HG03025 (cell line): ENCODE measurements around the gene SLC18A2.
"Not testable (repeated sequence)": the region's sequence is repeated elsewhere in the genome, so short reads cannot be mapped to it uniquely, and the experiment has no call there.

Source experiments
- ATAC-seq: cut with Tn5 transposase; IDR thresholded peaks from one replicate; pipeline ENCODE4 v1.9.1; 2021; ENCODE audit warnings: mild to moderate bottlenecking, moderate library complexity; ENCODE audit not compliant: unreplicated experiment, low FRiP score

The SLC18A2 gene

DNA sequence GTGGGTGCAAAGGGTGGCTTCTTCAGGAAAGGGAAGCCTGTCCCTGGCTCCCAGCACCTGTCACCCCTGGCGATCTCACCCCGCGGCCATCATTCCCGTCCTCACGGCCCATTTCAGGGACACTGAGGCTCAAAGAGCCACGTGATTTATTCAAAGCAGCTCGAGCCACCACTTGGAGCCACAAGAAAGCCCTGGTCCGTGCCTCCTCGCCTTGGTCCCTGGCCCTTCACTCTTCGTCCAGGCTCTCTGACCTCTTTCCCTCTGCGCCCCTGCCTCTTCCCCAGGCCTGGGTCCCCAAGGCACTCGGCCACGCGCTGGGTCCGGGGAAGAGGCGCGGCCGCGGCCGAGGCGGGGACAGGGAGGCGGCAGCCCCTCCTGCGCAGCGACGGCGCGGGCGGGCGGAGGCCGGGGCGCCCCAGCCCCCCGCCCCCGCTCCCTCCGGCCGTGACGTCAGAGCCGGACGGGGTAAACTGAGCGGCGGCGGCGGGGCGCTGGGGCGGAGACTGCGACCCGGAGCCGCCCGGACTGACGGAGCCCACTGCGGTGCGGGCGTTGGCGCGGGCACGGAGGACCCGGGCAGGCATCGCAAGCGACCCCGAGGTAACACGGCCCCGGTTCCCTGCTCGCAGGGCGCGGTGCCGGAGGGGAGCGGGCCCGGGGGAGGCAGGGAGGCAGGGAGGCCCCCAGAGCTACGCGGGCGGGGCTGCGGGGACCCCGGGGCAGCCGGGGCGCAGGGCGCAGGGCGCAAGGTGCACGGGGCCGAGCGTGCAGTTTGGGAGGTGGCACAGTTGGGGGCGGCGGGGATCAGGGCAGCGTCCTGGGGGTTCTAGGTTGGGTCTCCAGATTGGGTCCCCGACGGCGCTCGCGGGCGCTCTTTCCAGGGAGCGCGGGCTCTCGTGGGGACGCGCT, at the start of gene SLC18A2:
SLC18A2 (plus strand) TSS at position 494 of the 909 bp plus-strand sequence. CDS start 580 bp downstream, outside the sequence.
- no peak for ATAC-seq

DNA sequence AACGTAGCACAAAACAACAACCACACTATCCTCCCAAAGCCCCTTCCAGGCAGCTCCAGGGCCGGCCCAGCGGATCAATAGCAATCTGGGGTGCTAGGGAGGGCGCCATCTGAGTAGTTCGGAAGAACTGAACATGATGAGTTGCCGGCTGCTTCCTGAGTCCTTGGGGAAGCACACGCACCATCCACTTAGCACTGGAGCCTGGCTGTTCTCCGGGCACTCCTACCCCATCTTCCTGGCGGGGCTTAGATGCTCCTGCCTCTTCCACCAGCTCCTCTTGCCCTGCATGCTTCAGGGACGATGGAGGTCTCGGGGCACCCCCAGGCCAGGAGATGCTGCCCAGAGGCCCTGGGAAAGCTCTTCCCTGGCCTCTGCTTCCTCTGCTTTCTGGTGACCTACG, 43.7 kb upstream of the SLC18A2 start, which contains the start of gene KCNK18:
KCNK18 (plus strand) TSS at position 301 of the 400 bp plus-strand sequence; CDS start at position 301, 0 bp downstream.
- ATAC-seq: no peak

DNA sequence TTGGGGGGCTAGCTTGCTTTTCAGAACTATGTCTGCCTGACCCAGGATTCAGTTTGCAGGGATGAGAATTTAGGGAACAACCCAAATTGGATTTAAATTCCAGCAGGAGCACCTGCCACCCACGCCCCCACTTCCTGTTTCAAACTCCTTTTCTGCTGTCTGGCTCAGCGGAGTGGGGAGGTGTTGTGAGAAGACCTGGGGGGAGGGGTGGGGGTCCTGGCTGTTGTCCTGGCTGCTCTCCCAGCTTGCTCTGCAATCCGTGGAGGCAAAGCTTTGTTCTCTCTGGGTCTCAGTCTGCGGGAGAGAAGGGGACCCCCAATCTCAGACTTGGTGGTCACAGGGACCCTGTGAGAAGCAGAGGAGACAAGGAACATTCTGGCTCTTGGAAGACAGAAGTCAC, 42.8 kb upstream of the SLC18A2 start:
- ATAC-seq: no peak

DNA sequence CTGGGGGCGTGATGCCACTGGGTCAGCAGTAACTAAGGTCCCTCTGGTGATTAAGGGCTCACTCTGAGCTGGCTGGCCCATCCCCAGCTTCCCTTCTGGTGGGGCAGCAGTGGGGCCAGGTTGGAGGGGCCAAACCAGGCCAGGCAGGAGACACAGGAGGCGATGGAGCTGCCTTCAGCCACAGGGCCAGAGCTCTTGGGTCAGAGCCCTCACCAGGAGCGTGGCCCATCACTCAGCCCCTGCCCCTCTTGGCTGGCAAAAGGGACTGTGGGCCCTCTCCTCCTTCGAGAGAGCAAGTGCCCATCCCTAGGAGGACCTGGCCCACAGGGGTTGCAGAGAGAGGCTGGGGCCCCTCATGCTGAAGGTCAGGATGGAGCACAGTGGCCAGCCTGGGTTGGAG, 39.1 kb upstream of the SLC18A2 start:
- no peak for ATAC-seq

DNA sequence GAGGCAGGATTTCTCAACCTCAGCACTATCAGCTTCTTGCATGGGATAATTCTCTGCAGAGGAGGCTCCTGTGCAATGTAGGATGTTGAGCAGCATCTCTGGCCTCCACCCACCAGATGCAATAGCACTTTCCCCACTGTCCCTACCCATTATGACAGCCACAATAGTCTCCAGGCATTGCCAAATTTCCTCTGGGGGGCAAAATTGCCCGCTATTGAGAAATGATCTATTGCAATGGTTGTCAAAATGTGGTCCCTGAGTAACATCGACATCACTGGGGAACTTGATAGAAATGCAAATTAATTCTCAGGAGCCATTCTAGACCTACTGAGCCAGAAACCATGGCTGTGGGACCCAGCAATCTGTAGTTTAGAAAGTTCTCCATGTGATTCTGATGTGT, 36.6 kb upstream of the SLC18A2 start:
- ATAC-seq: no peak

DNA sequence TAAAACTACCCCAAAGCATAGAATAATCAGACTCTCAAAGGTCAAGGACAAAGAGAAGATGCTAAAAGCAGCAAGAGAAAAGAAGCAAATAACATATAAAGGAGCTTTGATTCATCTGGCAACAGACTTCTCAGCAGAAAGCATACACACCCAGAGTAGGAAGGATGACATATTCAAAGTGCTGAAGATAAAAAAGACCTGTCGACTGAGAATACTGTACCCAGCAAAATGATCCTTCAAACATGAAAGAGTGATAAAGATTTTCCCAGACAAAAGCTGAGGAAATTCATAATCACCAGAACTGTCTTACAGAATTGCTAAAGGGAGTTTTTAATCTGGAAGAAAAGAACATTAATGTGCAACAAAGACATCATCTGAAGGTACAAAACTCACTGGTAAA, 28.7 kb upstream of the SLC18A2 start:
- no peak for ATAC-seq

DNA sequence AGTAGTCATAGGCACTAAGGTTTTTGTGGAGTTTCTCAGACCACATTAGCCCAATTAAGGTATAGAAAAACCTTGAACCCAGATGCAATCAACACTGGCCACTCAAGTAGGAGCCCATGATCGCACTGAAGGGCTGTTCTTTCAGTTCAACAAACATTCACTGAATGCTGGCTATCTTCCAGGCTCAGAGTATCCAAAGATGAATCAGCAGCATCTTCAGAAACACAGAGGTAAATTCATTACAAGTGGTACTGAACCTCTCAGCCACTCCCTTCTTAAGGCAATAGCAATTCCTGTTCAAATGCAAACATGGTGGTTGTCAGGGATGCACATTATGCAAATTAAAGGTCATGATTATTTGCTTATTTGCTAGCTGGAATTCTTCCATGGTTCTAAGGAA, 26.5 kb upstream of the SLC18A2 start:
- ATAC-seq: no peak

DNA sequence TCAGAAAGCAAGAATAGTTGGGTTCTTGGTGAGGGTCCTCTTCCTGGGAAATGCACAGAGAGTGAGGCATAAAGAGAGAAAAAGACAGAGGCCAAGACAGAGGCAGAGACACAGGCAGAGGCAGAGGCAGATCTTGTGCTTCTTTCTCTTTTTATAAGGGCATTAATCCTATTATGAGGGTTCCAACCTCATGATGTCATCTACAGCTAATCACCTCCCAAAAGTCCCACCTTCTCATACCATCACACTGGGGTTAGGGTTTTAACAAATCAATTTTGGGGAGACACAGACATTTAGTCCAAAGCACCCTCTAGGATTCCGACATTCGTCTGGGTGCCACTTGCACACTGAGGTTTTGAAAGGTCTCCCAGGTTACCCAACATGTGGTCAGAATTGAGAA, 25.8 kb upstream of the SLC18A2 start:
- no peak for ATAC-seq

DNA sequence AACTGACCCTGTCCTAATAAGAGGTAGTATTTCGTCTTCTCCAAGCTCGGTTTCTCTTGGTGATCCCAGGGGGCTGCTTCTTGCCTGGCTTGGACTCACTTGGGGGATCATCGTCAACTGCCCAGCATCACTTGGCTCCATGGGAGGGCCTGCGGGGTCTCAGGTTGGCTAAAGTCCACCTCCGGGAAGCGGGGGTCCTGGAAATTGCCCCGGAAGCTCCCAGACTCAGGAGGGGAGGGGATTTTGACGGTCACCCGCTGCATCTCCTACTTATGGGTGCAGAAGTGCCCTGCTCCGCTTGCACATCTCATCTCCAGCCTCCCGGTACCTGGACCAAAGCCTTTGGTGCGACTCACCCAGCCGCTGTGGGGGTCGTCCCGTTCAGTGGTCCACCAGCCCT, 24.9 kb upstream of the SLC18A2 start:
- no peak for ATAC-seq

DNA sequence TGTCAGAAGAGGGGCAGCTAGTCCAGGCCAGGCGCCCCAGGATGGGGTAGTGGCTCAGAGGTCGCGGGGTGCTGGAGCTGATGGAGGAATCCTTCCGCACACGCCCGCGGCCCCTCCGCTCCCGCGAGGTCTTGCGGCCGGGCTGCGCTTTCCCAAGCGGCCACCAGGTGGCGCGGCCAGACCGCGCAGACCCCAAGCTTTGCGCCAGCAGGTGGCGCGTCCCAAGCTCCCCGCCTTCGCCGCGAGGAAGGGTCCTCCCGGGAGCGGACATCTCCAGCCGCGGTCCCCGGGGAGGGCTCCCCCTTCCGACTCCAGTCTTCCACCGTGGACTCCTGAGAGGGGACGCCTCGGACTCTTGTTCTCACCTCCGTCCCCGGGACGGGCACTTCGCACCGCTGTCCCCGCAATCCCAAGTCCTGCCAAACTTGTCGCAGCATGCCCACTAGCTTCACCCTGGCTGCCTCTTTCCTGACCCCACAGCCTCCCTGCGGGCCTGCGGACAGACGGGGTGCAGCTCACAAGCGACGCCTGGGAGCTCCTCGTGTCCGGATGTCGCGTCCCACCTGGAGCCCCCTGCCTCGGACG, 24.2 kb upstream of the SLC18A2 start:
- ATAC-seq: peak; percentile 78

DNA sequence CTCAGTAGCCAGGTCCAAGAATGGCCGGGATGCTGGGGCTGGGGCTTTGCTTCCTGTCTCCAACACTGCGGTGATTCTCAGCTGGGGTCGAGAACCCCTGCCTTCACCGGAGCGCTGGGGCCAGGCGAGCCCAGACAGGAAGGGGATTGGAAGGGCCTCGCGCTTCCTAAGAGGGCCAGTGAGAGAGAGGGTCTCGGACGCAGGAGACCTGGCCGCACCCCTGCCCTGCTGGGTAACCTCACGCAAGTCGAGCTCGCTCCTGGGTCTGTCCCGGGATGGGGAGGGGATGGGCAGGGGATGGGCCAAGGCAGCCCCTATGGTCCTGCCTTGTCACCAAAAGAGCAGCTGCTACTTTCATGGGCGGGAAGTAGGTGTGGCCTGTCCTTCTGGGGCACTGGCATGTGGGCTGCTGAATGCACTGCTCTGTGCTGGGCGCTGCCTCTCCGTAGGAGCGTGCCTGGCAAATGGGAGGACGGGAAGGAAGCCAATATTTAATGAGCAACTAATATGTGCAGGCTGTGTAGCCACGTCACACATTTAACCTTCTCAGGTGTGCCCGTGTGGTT, 23.6 kb upstream of the SLC18A2 start:
- no peak for ATAC-seq

DNA sequence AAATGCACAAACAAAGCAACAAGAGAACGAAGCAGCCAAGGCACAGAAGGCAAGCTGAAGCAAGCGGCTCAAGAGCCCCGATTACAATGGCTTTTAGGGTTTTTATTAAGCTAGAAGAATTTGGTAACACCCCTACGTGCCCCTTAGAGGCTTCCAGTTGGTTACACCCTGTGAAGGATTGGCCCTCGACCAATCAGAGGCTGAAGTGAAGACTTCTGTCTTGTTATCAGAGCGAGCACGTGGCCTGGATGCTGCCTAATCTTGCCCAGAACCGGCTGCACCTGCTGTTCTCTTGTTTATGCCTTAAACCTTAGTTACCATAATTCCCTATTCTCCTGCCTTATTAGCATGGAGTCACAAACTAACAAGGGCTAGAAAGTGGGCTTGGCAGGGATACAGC, 22.3 kb upstream of the SLC18A2 start:
- no peak for ATAC-seq

DNA sequence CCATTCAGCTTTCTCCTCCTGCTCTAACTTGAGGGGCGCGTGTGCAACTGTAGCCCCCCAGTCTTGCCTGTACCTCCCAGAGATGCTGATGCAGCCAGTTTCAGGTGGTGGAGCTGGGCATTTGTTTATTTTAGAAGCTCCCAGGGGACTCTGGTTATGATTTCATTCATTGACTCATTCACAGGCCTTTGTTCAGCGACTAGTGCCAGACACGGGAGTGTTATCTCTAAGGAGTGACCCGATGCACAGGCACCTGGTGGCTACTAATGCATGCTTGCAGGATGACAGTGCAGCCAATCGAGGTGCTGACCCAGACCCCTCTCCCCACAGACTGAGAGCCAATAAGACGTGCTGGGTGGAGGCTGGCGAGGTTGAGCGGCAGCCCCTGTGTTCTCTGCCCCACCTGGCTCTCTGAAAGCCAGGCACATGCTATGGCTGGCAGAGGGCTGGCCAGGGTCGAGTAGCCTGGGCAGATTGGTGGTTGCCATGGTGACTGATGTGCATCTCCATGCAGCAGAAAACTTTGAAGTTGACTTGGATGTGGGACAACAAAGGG, 19.7 kb upstream of the SLC18A2 start:
- no peak for ATAC-seq

DNA sequence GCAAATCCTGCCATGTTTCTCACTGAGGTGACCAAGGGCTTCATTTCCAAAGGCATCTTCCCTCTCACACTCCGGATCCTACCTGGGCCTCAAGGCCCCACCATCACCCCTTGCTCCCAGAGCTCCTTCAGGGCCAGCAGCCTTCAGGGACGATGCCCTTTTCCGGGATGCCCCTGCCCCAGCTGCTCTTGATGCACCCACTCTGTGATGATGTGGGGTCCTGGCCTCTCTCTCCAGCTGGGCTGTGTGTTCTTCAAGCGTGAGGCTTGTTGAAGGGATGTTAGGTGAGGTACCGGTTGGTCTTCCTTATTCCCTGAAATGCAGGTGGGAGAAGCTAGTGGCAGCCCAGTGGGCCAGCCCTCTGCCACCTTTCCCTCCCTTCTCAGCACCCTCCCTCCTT, 18.4 kb upstream of the SLC18A2 start:
- no peak for ATAC-seq

DNA sequence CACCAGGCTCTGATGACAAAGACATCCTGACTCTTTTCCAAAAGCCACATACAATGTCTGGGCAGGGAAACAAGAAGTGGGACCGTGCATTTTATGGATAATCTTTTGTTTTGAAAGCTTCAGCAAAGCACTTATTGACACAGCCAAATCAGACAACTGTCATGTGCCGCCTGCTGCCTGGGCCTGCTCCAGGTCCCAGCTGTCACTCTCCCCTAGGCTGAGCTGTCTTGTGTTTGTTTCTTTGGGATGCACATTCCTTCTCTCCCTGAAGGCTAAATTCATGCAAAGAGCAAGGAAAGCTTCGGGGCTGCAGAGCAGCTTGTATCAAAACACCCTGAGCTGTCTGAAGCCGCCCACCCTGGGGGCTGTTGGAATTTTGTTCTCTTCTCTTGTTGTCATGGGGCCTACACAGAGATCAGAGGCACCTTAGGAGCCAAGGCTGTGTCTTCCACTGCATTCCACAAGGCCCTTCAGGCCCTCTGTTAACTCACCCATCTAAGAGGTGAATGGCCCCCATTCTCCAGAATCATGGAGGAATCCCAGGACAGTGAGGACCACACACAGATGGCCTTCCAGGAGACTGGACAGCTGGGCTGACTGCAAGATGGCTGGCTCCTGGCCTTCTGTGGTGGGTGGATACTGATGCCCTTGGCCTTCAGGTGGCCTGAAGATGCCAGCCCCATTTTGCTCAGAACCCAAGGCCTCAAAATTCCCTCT, 17.8 kb upstream of the SLC18A2 start:
- ATAC-seq: no peak

DNA sequence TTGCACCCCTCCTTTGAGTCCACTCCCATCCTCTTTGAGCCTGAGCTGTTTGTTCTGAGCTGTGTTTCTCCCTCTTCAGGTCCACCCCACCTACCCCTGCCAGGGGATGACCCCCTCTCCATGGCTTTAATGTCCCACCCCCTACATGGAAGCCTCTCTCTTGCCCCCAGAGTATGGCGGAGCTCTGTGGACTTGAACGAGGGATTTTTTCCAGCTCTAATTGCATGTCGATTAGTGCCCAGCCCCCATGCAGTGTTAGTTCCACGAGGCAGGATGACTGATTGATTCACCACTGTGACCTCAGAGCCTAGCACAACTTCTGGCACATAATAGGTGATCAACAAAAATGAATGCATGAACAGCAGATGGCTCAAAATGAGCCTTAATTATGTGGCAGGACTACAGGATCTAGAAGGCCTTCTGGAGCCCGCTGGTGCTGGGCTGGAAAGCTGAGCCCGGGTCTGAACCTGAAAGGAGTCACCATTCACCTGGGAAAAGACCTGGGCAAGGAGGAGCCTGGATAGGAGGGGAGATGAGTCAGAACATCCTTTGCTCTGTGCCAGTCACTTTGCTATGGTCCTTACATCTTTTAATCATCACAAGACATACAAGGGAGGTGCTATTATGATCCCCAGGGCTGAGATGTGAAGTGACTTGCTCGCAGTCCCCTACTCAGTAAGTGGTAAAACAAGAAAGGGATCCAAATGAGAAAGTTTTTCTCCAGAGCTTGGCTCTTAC, 17.1 kb upstream of the SLC18A2 start:
- no peak for ATAC-seq

DNA sequence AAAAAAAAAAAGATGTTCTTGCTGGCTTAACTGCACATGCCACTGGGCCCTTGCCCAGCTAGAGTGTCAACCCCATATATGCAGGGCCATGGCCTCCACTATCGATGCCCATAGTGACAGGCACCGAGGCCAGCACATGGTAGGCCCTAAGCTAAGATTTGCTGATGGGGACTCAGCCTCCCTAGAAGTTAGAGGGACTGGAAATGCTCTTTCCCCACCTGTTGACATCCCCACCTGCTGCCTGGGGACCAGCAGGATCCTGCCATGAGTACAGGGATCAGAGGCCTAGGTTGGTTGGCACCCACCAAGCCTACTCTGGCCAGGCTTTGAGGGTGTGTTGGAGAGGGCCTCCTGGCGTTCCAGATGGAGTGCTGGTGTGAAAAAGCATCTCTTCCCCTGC, 16.0 kb upstream of the SLC18A2 start:
- no peak for ATAC-seq

DNA sequence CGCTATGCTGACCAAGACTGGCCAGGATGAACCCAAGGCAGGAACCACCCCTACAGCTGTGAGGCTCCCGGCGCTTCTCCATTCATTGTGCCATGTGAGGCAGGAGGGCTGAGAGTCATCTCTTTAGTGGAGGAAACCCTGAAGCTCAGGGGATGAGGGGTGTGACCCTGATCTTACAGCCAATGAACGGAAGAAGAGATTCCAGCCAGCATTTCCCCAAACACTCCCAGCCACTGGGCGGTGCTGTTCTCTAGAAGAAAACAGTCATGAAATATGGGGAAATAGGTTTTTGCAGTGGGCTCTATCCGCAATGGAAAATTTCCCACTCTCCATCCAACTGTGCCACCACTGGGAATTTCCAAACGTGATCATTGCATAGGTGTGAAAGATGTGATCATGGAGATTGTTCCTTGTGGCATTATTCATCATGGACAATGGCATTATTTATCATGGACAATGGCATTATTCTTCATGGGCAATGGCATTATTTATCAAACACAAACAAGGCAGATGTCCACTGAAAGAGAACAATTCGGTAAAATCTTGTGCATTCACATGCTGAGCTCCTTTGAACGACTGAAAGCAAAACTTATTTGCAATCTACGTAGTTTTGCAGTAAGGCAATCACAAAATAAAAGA, 14.0 kb upstream of the SLC18A2 start:
- no peak for ATAC-seq

DNA sequence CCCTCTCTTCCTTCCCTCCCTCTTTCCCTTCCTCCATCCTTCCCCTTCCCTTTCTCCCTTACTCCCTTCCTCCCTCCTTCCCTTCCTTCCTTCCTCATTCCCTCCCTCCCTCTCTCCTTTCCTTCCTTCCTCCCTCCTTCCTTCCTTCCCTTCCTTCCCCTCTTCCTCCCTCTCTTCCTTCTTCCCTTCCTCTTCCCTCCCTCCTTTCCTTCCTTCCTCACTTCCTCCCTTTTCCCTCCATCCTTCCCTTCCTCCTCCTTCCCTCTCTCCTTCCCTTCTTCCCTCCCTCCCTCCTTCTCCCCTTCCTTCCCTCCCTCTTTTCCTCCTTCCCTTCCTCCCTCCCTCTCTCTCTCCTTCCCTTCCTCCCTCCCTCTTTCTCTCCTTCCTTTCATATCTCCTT, 12.7 kb upstream of the SLC18A2 start:
- ATAC-seq: no peak

DNA sequence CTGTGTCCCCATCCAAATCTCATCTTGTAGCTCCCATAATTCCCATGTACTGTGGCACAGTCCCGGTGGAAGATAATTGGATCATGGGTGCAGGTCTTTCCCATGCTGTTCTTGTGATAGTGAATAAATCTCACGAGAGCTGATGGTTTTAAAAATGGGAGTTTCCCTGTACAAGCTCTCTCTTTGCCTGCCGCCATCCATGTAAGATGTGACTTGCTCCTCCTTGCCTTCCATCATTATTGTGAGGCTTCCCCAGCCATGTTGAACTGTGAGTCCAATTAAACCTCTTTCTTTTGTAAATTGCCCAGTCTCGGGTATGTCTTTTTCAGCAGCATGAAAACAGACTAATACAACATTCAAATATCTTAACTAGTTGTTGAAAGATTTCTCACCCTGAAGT, 10.8 kb upstream of the SLC18A2 start:
- not testable (repeated sequence) for ATAC-seq
